AG04450 (cell line): ENCODE results near the gene ATF1. TPM values are rescaled to one million over a fixed set of nuclear protein-coding genes. Genes with fewer than 3 reads are reported as not detected.

ENCODE experiments used
- CTCF ChIA-PET: fragments of 300-600, 350-600 bp; formaldehyde crosslinking; extraction: SDS; loops from one replicate; lab custom pipeline; 2022; ENCODE audit warnings: antibody characterized with exemption, inconsistent platforms; lab: Charles Lee
- POLR2A ChIA-PET: fragments of 350-600 bp; formaldehyde crosslinking; extraction: SDS; loops from one replicate; lab custom pipeline; 2021; ENCODE audit warnings: antibody characterized with exemption, inconsistent platforms; lab: Yijun Ruan, JAX
- DNase-seq: peaks from one replicate; pipeline ENCODE4 v3.0.0-alpha.2; 2011; ENCODE audit warnings: low read depth, low spot score
- H3K27ac ChIP-seq: one replicate; pipeline ENCODE4 v1.5.1; 2012; ENCODE audit warnings: low read depth, low read length, control low read depth
- H3K27me3 ChIP-seq: one replicate; pipeline ENCODE4 v1.6.0; 2012; ENCODE audit warnings: low read length; ENCODE audit not compliant: control insufficient read depth, insufficient read depth
- H3K4me3 ChIP-seq: 2 replicates; pipeline ENCODE4 v1.5.1; 2011; ENCODE audit warnings: mild to moderate bottlenecking, low read depth, low read length, control low read depth
- H3K9me3 ChIP-seq: 2 replicates; pipeline ENCODE4 v1.5.1; 2012; ENCODE audit warnings: low read length; ENCODE audit not compliant: control insufficient read depth, insufficient read depth
- CTCF ChIP-seq: IDR thresholded peaks from 2 replicates; pipeline ENCODE4 v1.5.1; 2011; ENCODE audit warnings: low read depth, low read length, control low read depth, inconsistent platforms
- polyA plus RNA-seq: library from polyadenylated mRNA; depleted of rRNA; stranded (reverse); fragments of >200 nt; gene quantifications from 2 replicates; pipeline ENCODE4 v1.2.3, GENCODE V29; 2011

Gene ATF1
- polyA plus RNA-seq, 1 experiment, result 63.1 TPM

- Histone ChIP-seq H3K4me3 (no peak overlapping the region), H3K9me3 (no peaks in the 10 kb centered on the region), H3K27ac (no peak overlapping the region), H3K27me3 (no peaks in the 10 kb centered on the region)
- ChIA-PET POLR2A (no interaction called here), CTCF (no interaction called here)
- no peak for DNase-seq
- no peak for TF ChIP-seq CTCF
Observed at GRCh38 chr12:50723865-50724264, 40.0 kb upstream of the ATF1 start.

- no peak for DNase-seq
- Histone ChIP-seq H3K9me3 (no peaks in the 10 kb centered on the region), H3K4me3 (no peak overlapping the region), H3K27ac (no peak overlapping the region), H3K27me3 (no peaks in the 10 kb centered on the region)
- TF ChIP-seq CTCF, result no peak
- ChIA-PET CTCF (interaction anchor here (0.8 kb wide), 2 partner anchors 10 to 221 kb away, joined by 3 to 4 read pairs; no protein-coding TSS in a partner anchor), POLR2A (interaction anchor here (0.7 kb wide), 1 partner anchor 100 kb away, joined by 6 read pairs; no protein-coding TSS in a partner anchor)
Observed at GRCh38 chr12:50725011-50725942, 38.6 kb upstream of the ATF1 start.

- no peak overlapping the region for H3K4me3 ChIP-seq
- POLR2A ChIA-PET, result no interaction called here
- H3K9me3 ChIP-seq, result no peaks in the 10 kb centered on the region
- no peak overlapping the region for H3K27ac ChIP-seq
- no peak for DNase-seq
- CTCF ChIA-PET, result no interaction called here
- TF ChIP-seq CTCF, result no peak
- H3K27me3 ChIP-seq, result no peaks in the 10 kb centered on the region
Observed at GRCh38 chr12:50727466-50727865, 36.4 kb upstream of the ATF1 start.

- CTCF ChIA-PET, result interaction anchor here (1.0 to 1.3 kb wide), 2 partner anchors 37 to 224 kb away, joined by 3 read pairs; partner anchors contain the start of gene DIP2B
- POLR2A ChIA-PET, result no interaction called here
- Histone ChIP-seq H3K9me3 (no peaks in the 10 kb centered on the region), H3K27ac (no peak overlapping the region), H3K4me3 (no peak overlapping the region), H3K27me3 (no peaks in the 10 kb centered on the region)
- DNase-seq, result no peak
- no peak for TF ChIP-seq CTCF
Observed at GRCh38 chr12:50728417-50728816, 35.5 kb upstream of the ATF1 start.

GRCh38 chr12:50728841-50729240, 35.1 kb upstream of the ATF1 start:
- CTCF ChIA-PET, result interaction anchor here (1.0 to 1.3 kb wide), 2 partner anchors 36 to 224 kb away, joined by 3 read pairs; partner anchors contain the start of gene DIP2B
- no peak for DNase-seq
- Histone ChIP-seq H3K9me3 (no peaks in the 10 kb centered on the region), H3K4me3 (no peak overlapping the region), H3K27ac (no peak overlapping the region), H3K27me3 (no peaks in the 10 kb centered on the region)
- POLR2A ChIA-PET, result no interaction called here
- no peak for TF ChIP-seq CTCF
